Activated CD8-positive, alpha-beta memory T cell treated with anti-CD3 and anti-CD28 coated beads, Interleukin-2, amount 50 U/mL, for 1 hour (primary cell): ENCODE results near the gene MADD.
A peak's percentile ranks its signal among the peaks of the same experiment; 100 is the strongest.

Experiments used
- DNase-seq: peaks from one replicate; pipeline ENCODE4 v3.0.0-alpha.2; 2020; ENCODE audit errors: extremely low read depth

The MADD gene

DNA sequence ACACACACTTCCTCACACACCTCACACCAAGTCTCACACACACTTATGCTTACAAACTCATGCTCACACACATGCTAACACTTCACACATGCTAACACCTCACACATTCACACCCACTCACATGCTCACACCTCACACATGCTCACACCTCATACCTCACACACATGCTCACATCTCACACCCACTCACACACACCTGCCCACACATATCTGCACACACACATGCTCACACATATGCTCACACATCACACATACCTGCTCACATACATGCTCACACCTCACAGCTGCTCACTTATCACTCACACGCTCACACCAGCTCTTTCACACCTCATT lies 87.0 kb downstream of the MADD start:
- no peak for DNase-seq

DNA sequence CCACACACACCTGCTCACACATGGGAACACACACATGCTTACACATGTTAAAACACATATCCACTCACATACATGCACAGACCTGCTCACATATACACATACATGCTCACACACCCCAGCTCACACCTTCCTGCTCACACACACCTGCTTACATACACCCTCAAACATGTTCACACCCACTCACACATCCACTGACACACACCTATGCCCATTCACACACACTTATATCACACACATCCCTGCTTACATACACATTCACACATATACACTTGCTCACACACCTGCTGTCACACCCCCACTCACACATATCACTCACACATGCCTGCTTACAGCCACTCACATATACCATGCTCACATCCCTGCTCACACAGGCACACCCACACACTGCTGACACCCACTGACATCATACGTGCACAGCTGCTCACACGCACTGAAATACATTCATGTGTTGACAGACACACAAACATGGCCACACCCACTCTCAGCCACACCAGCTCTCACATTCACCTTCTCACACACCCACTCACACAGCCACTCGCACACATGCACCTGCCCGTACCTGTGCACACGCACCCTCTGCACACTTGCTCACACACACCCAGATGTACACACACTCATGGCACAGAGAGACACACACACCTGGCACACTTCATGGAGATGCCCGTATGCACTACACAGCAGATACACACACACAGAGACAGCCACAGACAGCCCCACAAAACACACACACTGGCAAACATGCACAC lies 88.2 kb downstream of the MADD start:
- DNase-seq: no peak

DNA sequence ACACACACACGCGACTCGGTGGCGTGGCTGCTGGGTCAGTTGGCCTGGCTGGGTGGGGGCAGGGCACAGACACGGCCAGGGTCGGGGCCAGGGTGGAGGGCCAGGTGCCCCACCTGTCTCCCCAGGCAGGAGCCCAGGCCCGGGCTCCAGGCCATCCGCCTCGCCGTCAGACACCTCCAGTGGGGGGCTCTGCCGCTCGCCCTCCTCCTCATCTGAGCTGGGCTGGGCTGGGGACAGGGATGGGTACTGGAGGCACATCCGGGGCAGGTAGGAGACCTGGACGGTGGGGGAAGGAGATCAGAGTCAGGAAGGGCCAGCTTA lies 88.8 kb downstream of the MADD start:
- DNase-seq: no peak

DNA sequence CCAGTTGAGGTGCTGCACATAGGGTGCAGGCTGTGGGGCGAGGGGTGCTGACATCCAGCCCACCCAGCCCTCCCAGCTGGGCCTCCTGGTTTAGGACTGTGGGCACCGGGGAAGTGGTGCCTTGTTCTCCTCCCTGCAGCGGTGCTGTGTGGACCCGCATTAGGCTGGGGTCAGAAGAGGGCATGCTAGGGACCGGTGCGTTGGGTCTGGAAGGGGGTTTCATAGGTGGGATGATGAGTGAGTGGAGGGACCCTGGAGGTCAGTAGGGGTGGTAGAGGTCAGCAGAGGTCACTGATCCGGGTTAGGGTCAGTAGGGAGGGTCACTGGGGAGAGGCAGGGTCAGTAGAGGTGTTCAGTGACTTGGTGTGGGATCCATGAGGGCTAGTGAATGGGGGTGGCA lies 89.2 kb downstream of the MADD start:
- no peak for DNase-seq

DNA sequence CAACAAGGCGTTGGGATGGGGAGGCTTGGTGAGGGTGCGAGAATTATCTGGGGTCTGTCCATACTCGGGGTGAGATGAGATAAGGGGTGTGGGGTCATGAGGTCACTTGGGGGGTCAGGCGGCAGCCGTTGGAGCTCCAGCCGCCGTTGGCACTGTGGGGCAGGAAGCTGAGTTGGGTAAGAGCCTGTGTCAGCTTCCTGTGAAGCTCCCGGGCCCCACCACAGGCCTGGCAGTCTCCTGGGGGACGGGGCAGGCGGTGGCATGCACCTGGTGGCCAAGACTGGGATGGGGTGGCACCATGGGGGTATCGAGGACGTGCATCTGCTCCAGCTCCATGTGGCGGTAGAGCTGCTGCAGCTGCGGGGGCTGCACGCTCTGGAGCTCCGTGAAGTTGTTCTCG lies 89.7 kb downstream of the MADD start:
- DNase-seq: no peak

DNA sequence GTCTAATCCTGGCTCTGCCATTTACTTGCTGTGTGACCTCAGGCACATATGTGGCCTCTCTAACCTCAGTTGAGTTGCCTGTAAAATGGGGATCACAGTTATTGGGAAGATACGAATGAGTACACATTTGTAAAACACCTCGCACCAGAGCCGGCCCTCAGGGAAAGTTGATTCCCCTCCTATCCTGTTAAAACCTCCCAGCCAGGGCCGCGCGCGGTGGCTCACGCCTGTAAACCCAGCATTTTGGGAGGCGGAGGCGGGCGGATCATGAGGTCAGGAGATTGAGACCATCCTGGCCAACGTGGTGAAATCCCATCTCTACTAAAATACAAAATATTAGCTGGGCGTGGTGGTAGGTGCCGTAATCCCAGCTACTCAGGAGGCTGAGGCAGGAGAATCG lies 90.4 kb downstream of the MADD start:
- DNase-seq: no peak

DNA sequence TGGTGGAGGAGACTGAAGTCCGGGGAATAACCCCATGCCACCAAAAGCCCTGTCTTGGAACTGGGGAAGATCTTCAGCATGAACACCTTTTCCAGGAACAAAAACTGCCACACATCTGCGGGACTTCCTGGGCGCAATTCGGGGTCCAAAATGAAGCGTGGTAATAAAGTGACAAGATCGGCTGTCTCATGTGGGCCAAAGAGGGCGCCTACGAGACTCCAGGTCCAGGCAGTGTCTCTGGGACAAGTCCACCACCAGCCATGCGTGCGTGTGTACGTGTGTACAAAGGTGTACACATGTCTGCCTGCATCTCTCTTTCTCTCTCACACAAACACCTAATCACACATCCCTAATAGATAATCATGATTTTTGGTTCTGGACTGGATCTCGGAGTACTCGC lies 91.5 kb downstream of the MADD start:
- no peak for DNase-seq

DNA sequence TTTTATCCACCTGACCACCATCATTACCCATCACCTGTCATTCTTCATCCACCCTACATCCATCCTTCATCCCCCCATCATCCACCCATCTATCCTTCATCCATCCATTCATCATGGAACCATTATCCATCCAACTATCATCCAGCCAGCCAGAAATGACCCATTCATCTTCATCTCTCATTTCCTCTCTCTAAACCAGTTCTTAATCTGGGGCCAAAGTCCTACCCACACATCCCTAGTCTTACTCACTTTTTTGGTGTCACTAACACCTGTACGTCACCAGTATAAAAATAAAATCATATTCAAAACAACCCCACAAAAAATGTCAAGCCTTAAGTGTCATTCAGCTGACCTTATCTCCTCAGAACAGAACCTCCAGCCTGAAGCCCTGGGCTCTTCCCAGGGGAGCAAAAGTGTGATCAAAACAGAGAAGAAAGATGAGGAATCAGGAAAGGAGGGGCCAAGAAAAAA lies 96.1 kb downstream of the MADD start:
- no peak for DNase-seq

DNA sequence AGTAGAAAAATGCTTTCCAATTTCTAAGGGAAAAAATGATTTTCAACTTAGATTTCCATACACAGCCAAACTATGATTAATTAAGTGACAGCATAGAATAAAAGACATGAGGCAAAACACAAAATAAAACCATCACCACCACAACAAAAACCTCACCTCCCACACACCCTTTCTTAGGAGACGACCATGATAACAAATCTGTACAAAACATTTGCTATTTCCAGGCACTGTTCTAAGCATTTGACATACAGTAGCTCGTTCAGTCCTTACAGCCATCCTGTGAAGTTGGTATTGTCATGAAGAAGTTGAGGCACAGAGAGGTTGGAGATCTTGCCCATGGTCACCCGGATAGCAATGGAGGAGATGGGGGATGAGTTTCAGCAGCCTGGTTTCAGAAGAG lies 99.7 kb downstream of the MADD start:
- no peak for DNase-seq

DNA sequence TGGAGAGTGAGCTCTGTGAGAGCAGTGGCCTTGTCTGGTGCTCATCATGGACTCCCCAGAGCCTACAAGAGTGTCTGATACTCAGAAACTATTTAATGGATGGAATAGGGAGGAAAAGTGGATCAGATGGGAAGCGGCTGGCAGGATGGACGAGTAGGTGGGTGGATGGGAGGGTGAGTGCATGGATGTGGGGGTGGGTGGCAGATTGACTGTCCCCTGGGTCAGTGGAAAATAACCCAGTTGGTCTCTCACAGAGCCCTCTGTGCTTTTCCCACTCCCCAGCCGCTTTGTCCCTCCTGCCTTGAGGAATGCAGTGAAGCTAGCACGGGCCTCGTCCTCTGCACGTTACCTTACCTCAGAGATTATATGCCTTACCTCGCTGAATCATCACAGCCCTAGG lies 102.5 kb downstream of the MADD start:
- DNase-seq: no peak

DNA sequence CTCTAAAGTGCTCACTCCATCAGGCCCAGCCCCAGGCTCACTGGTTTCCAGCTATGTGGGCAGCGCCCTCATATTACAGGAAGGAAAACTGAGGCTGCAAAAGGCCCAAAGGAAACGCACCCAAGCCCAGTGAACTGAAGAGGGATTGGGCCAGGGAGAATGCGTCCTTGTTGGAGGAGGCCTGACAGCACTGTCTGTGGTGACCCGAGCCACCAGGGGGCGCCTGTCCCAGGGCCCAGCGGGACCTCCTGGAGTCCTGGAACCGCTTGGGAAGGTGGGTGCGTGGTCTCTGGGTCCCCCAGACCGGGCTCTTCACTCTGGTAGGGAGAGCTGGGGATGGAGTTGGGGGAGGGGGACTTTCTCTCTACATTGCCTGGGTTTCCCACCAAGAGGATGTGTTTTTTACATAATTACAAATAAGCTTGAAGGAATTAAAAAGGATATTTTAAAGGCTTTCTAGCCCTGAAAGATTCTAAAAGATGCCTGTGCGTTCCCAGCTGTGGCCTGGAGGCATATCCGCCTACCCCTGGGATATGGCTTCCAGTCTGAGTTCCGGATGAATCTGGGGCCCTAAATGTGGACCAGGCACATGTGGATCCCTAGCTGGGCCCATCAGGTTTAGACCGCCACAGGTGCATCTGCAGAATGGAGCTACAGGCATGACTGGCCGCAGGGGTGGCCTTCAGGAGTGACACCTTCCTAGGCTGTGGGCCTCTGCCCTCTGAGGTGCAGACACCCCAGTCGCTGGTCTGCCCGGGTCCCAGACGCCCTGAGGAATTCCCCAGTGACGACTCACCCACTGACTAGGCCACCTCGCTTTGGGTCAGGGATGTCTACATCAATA lies 104.2 kb downstream of the MADD start:
- peak; percentile 54 for DNase-seq

DNA sequence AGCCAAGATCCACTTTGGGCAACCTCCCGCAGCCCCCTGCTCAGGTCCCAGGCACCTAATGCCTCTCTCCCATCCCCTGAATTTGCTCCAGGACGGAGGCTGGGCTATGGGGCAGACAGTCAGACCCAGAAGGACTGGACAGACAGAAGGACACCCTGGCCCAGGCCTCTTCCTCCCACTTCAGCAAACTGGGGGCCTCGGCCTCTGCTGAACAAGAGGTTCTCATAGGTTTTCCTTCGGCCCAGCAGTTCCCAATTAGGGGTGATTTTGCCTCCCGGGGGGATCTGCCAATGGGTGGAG lies 104.7 kb downstream of the MADD start:
- no peak for DNase-seq

DNA sequence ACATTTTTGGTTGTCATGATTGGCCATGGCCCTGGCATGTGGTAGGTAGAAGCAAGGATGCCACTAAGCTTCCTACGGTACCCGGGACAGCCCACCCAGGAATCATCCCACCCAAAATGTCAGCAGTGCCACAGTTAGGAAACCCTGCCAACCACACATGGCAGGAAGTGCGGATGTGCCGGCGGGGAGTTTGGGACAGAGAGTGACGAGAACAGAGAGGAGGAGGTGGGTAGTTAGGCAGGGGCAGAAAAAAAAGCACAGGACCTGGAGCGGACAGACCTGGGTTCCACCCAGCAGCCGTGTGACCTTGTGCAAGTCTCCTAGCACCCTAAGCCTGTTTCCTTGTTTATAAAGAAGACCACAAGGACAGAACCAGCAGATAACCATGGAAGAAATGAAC lies 105.1 kb downstream of the MADD start:
- no peak for DNase-seq

DNA sequence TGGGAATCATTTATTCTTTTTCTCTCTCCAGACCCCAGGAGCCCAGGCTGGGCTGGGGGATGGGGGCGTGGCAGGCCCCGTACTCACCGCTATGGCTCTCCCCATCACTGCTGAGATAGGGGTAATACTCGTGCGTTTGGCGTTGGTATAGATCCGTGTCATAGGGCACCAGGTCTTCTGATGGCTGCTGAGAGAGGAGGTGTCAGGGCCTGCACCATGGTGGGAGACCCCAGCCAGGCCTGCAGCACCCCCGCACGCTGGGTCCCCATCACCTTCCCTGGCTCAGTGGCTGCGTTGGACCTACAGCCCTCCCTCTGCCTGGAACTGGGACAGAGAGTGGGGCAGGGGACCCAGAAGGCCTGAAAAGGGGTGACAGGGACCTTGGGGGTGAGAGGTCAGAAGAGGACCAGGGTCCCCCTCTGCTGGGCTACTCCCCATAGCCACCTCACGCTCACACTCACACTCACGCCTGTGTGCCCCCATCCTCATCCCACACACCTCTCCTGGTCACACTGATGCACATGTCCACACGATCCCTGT lies 105.7 kb downstream of the MADD start:
- no peak for DNase-seq

DNA sequence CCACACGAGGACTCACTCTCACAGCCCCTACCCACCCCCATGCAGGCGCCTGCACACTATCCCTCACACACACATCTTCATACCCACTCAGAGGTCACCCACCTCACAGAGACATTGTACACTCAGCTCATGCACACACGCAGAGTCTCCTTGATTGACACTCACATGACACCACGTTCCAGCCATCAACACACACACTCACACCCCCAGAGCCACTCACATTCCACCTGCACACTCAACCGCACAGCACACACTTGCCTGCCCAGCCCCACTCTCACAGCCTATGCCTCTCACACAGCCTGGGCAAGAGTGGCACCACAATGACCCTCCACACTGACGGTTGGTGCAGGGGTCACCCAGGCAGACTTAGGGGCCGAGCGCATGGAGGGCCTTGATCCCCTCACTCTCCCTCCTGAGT lies 106.2 kb downstream of the MADD start:
- DNase-seq: no peak

DNA sequence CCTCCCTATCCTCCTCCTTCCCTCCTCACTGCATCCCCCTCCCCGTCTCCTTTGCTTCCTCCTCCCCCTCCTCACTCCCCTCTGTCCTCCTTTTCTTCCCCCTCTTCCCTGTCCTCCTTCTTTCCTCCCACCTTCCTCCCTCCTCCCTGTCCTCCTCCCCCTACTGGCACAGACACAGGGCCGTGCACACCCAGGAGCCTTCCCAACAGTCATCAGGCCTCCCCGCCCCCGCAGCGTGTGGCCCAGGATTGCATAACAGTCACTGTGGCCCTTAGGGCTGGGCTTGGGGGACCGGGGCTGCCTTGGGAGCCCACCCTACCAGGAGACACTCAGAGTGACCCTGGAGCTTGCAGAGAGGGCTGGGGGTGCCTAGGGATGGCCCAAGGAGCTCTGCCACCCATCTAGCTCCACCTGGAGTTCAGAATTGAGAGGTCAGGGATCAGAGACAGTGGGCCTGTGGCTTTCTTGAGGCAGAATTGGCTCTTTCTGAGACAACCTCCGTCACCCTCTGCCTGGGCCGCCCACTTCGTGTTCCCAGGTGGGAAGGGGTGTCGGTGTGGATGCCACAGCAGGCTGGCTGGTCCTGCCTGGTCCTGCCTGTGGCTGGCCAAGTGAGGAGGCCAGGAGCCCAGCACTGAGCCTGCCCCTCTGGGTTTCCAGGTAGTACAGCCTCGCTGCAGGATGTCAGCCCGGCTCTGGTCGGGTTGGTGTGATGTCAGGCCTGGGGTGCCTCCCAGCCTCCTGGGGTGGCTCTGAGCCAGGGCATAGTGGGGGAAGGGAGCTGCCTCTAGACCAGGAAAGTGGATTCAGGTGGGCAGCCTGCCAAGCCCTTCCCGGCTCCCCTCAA lies 106.8 kb downstream of the MADD start:
- DNase-seq: no peak

DNA sequence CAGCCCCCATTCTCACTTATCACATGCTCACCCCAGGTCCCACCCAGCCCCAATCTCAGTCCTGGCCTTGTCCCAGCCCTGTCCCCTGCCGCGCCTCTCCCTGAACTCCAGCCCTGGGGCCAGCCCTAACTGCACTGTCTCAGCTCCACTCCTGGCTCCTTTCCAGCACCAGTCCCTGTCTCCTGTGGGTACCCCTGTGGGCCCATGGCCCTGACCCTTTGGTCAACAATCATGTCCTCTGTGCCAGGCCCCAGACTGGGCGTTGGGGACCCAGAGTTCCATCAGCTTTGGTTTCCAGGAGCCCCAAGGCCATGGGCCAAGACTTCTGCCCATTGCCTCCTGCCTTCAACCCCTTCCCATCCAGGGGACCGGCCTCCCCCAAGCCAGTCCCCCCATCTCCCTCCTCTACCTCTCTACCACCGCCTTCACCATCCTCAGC lies 107.7 kb downstream of the MADD start:
- DNase-seq: no peak

DNA sequence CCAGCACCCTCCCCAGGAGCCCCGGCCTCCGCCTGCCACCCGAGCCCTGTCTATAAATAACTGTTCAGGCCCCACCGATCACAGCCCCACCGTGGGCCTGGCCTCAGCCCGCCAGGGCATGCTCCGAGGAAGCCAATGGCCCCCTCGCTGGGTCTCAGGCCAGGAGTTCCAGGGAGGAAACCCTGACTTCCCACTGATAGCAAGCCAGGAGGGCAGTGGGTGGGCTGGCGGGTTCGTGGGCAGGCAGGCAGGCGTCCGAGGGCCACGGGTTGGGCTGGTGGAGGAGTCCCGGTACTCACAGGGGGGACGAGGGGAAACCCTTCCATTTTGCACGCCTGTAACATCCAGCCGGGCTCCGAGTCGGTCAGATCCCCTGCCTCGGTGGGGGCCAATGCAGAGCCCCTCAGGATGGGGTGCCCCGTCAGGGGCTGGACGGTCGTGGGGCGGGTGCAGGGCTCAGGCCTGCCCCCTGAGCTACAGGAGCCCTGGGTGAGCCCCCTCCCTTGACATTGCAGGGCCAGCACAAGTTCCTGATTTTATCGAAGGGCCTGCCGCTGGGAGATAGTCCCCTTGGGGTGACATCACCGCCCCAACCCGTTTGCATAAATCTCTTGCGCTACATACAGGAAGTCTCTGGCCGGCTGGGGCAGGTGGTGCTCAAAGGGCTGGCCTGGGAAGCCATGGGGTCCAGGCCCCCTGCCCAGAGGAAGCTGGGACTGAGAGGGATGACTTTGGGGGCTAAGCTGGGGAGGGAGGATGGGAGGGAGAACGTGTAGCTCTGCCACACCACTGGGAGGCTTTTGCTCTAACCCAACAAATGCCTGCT lies 108.3 kb downstream of the MADD start, which contains the start of gene SPI1:
Gene SPI1 (minus strand): TSS at position 538 of the 826 bp plus-strand sequence. CDS start 194 bp downstream, at position 344.
- no peak for DNase-seq

DNA sequence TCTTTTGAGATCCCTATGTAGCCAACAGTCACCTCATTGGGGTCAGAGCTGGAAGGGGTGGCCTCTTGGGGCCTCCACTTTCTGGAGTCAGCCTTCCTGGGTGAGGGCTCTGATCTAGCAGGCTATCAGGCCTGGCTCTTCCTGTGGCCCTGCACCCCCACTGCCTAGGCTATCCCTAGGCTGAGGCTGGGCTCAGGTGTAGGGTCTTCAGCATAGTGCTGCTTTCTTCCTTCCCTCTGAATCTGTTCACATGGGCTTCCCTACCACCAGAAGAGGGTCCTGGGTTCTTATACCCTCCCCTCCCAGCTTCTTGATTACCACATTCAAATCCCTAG lies 108.9 kb downstream of the MADD start:
- no peak for DNase-seq

DNA sequence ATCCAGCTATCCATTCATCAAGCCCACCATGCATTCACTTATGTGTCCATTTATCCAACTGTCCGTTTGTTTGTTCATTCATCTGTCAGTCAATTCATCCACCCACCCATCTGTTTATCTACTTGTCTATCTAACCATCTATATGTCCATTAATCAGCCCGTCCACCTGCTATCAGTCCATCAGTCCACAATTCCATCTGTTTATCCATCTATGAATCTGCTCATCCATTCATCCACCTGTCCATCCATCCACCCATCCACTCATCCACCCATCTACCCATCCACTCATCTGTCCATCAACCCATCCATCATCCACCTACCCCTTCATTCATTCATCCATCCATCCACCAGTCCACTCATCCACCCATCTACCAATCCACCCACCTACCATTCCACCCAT lies 109.4 kb downstream of the MADD start:
- DNase-seq: no peak
